Measurements from ENCODE around the gene ASTN1. TPM values are rescaled to one million over a fixed set of nuclear protein-coding genes. Genes with fewer than 3 reads are reported as not detected.

ASTN1 gene
- total RNA-seq, 2 donors from 2014 or later: 1.3 TPM

DNA sequence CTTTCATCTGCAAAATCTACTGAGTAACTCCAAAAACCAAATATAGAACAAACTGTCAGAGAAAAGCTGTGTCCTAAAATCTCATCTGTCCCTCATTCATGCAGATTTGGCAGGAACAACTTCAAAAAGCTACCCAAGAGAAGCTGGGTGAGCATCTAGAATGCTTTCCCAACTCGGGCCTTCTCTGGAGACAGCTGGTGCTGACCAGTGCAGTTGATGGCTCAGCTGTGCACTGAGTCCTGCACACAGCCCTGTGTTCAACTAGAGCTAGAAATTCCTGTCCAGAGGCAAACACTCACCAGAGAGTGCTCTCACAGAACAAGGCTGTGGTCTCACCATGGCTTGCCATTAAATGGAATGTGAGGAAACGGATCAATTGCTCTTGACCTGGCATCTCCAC is 202.8 kb downstream of the ASTN1 start:
- Histone ChIP-seq H3K27ac (no peak overlapping the region), H3K36me3 (no peaks in the 10 kb centered on the region), H3K9me3 (no peaks in the 10 kb centered on the region), H3K27me3 (peaks cover 0 to 2% of the 10 kb centered on the region in 2 donors), H3K4me3 (no peak overlapping the region), H3K4me1 (no peaks in the 10 kb centered on the region)
- DNase-seq (ENCODE audit: low spot score): no peak
- TF ChIP-seq CTCF (IDR thresholded peaks at IDR 0.05): no peak

DNA sequence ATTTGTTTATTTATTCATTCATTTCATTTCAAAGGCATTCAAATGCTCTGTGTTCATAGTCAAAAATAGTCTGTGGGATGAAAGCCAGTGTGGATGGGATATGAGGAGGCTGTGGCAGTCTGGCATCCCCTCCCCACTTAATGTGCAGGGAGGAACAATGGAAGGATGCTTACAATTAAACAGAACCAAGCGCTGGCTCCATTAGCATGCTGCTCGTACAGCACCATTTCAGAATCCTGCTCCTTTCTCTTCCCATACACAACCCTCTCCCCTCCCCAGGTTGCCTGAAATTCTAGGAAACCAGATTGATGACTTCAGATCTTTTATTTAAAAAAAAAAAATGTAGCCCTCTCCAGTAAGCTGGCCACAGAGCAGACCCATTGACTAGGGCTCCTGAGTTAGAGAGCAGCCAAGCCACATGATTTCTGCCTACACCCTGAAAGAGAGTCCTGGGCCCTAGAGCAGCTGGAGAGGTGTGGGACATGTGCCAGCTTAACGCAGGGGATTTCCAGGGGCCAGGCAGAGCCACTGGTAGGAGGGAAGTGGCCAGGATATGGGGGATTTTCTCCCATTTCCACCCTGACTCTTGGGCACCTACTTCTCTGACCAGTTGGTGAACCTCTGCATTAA is 205.2 kb downstream of the ASTN1 start:
- H3K27ac ChIP-seq: no peak overlapping the region
- no peak for TF ChIP-seq CTCF (IDR thresholded peaks at IDR 0.05)
- no peaks in the 10 kb centered on the region for H3K4me1 ChIP-seq
- no peak for DNase-seq (ENCODE audit: low spot score)
- H3K36me3 ChIP-seq: no peaks in the 10 kb centered on the region
- H3K9me3 ChIP-seq: no peaks in the 10 kb centered on the region
- H3K27me3 ChIP-seq: peaks cover 0 to 7% of the 10 kb centered on the region in 2 donors
- H3K4me3 ChIP-seq: no peak overlapping the region

GRCh38 chr1:176957603-176958002 is 206.9 kb downstream of the ASTN1 start:
- DNase-seq (ENCODE audit: low spot score): no peak
- no peak overlapping the region for H3K4me3 ChIP-seq
- H3K27ac ChIP-seq: no peak overlapping the region
- no peaks in the 10 kb centered on the region for H3K9me3 ChIP-seq
- no peaks in the 10 kb centered on the region for H3K36me3 ChIP-seq
- no peaks in the 10 kb centered on the region for H3K4me1 ChIP-seq
- TF ChIP-seq CTCF (IDR thresholded peaks at IDR 0.05): no peak
- H3K27me3 ChIP-seq: peaks cover 0 to 7% of the 10 kb centered on the region in 2 donors

DNA sequence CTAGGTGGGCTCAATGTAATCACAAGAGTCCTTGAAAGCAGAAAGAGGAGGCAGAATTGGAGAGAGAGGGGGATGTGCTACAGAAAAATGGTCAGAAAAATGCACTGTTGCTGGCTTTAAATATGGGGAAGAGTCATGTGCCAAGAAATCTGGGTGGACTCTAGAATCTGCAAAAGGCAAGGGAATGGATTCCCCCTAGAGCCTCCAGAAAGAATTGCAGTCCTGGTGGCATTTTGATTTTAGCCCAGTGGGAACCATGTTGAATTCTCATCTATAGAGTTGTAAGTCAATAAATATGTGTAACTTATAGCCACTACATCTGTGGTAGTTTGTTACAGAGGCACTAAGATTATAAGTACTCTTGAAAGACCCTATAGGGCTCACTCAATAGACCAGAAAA is 210.3 kb downstream of the ASTN1 start:
- no peak for TF ChIP-seq CTCF (IDR thresholded peaks at IDR 0.05)
- Histone ChIP-seq H3K27me3 (peaks cover 0 to 7% of the 10 kb centered on the region in 2 donors), H3K4me3 (no peak overlapping the region), H3K36me3 (no peaks in the 10 kb centered on the region), H3K4me1 (no peaks in the 10 kb centered on the region), H3K9me3 (no peaks in the 10 kb centered on the region), H3K27ac (no peak overlapping the region)
- DNase-seq (ENCODE audit: low spot score): no peak

GRCh38 chr1:176950736-176951324 is 213.7 kb downstream of the ASTN1 start:
- H3K9me3 ChIP-seq: no peaks in the 10 kb centered on the region
- no peak overlapping the region for H3K4me3 ChIP-seq
- TF ChIP-seq CTCF (IDR thresholded peaks at IDR 0.05): no peak
- H3K27me3 ChIP-seq: no peaks in the 10 kb centered on the region
- H3K27ac ChIP-seq: no peak overlapping the region
- H3K36me3 ChIP-seq: no peaks in the 10 kb centered on the region
- H3K4me1 ChIP-seq: no peaks in the 10 kb centered on the region
- no peak for DNase-seq (ENCODE audit: low spot score)

Data from right atrium auricular region (tissue), 2 donors.